Measurements from ENCODE around the gene BUD13.
"Not testable (repeated sequence)": the region's sequence is repeated elsewhere in the genome, so short reads cannot be mapped to it uniquely, and the experiment has no call there.

BUD13 gene

GRCh38 chr11:116772443-116773202 is at the start of gene BUD13:
Gene BUD13, minus strand, starts transcription at chr11:116772987. Its CDS starts 23 bp downstream, at chr11:116772964.
- DNase-seq = peak; percentile 88 to 99

- DNase-seq = no peak
Measured at GRCh38 chr11:116822575-116822974, 49.8 kb upstream of the BUD13 start.

GRCh38 chr11:116821050-116821918 is 48.5 kb upstream of the BUD13 start:
- DNase-seq = no peak

- DNase-seq = no peak
Measured at GRCh38 chr11:116819049-116819448, 46.3 kb upstream of the BUD13 start.

- DNase-seq = no peak
Measured at GRCh38 chr11:116814502-116814901, 41.7 kb upstream of the BUD13 start.

- no peak for DNase-seq
Measured at GRCh38 chr11:116813781-116814471, 41.1 kb upstream of the BUD13 start.

- DNase-seq = no peak
Measured at GRCh38 chr11:116813170-116813569, 40.4 kb upstream of the BUD13 start.

- no peak for DNase-seq
Measured at GRCh38 chr11:116812109-116812508, 39.3 kb upstream of the BUD13 start.

- DNase-seq = no peak
Measured at GRCh38 chr11:116811194-116811593, 38.4 kb upstream of the BUD13 start.

- DNase-seq = no peak
Measured at GRCh38 chr11:116808262-116809175, 35.7 kb upstream of the BUD13 start.

GRCh38 chr11:116807601-116808261 is 34.9 kb upstream of the BUD13 start:
- DNase-seq = no peak

GRCh38 chr11:116804001-116804400 is 31.2 kb upstream of the BUD13 start:
- DNase-seq = no peak

GRCh38 chr11:116801662-116802061 is 28.9 kb upstream of the BUD13 start:
- DNase-seq = not testable (repeated sequence)

- DNase-seq = no peak
Measured at GRCh38 chr11:116800610-116801009, 27.8 kb upstream of the BUD13 start.

GRCh38 chr11:116798368-116798767 is 25.6 kb upstream of the BUD13 start:
- DNase-seq = no peak

- no peak for DNase-seq
Measured at GRCh38 chr11:116797816-116798215, 25.0 kb upstream of the BUD13 start.

- DNase-seq = no peak
Measured at GRCh38 chr11:116796548-116796947, 23.8 kb upstream of the BUD13 start.

GRCh38 chr11:116794851-116795250 is 22.1 kb upstream of the BUD13 start:
- no peak for DNase-seq

GRCh38 chr11:116793772-116794097 is 20.9 kb upstream of the BUD13 start:
- DNase-seq = peak in 1 of 2 experiments; percentile 52

- DNase-seq = no peak
Measured at GRCh38 chr11:116792869-116793771, 20.3 kb upstream of the BUD13 start.

Data from NCI-H526 (cell line).